PFSK-1 (cell line): ENCODE data around the gene LOXL1.

Experiments
- FOXP2 ChIP-seq: optimal IDR thresholded peaks from 2 replicates; pipeline ENCODE3; 2011; ENCODE audit warnings: borderline replicate concordance, control low read depth, inconsistent platforms; ENCODE audit not compliant: insufficient read depth; ENCODE audit errors: extremely low read length, extremely low read depth
- POLR2AphosphoS5 ChIP-seq: IDR thresholded peaks from 2 replicates; pipeline ENCODE4 v1.6.1; 2012; ENCODE audit warnings: low read depth, mild to moderate bottlenecking, control low read depth, low read length, moderate library complexity
- REST ChIP-seq, 2 experiments: IDR thresholded peaks; 2 replicates each; pipeline versions ENCODE4 v1.6.1 to v1.8.0; 2011 to 2012; ENCODE audit warnings: low read depth in 2 of 2, low read length in 2 of 2, control low read depth in 1 of 2, inconsistent platforms in 1 of 2, mild to moderate bottlenecking in 1 of 2, moderate library complexity in 1 of 2; ENCODE audit not compliant: insufficient read depth in 1 of 2
- SIN3A ChIP-seq: IDR thresholded peaks from 2 replicates; pipeline ENCODE4 v1.6.1; 2012; ENCODE audit warnings: mild to moderate bottlenecking, low read length, moderate library complexity, borderline replicate concordance; ENCODE audit not compliant: insufficient read depth
- TAF1 ChIP-seq: IDR thresholded peaks from 2 replicates; pipeline ENCODE4 v1.6.1; 2012; ENCODE audit warnings: low read length, control low read depth, borderline replicate concordance; ENCODE audit not compliant: insufficient read depth

Gene LOXL1

DNA sequence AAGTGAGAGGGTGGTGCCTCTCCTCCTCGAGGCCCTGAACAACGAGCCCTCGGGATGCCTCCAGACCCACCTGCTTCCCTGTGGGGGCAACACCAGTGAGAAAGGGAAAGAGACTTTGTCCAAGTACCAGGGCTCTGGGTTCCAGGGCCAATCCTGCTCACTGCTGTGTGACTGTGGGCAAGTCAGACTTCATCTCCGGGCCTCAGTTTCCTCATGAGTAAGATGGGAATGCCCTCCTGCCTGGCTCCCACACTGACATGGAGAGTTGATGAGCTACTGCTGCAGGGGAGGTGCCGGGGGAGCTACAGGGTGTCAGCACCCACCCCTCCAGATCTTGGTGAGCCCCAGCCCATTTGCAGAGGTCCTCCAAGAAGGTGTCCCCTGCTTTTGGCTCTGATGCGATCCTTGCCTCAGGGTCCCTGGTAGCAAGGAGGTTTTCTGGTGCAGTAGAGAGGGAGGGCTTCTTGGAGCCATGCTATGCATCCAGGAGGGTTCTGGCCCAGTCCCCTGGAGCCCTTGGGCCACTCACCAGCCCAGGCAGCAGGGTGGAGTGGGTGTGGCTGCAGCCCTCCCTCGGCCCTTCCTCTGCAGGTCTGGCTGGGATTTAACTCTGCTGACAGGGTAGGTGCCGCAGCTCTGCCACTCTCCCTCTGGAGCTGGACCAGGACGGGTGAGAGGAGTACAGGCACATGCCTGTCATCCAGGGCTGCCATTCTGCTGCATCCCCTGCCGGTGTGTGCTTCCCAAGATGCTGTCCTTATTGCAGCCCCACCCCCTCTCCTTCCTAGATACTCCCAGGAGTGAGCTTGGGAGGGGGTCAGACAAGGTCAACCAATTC is 26.9 kb downstream of the LOXL1 start:
- TF ChIP-seq TAF1 = no peak
- no peak for TF ChIP-seq POLR2AphosphoS5
- no peak for TF ChIP-seq REST (IDR thresholded peaks at IDR 0.05; ENCODE audit: insufficient read depth in 1 of 2, low read depth in 2 of 2, low read length in 2 of 2)
- TF ChIP-seq SIN3A = no peak
- no peak for TF ChIP-seq FOXP2

GRCh38 chr15:73954188-73955145 is 28.2 kb downstream of the LOXL1 start:
- TF ChIP-seq FOXP2 = no peak
- TF ChIP-seq POLR2AphosphoS5 = no peak
- TF ChIP-seq TAF1 = no peak
- no peak for TF ChIP-seq SIN3A
- no peak for TF ChIP-seq REST (IDR thresholded peaks at IDR 0.05; ENCODE audit: insufficient read depth in 1 of 2, low read depth in 2 of 2, low read length in 2 of 2)

DNA sequence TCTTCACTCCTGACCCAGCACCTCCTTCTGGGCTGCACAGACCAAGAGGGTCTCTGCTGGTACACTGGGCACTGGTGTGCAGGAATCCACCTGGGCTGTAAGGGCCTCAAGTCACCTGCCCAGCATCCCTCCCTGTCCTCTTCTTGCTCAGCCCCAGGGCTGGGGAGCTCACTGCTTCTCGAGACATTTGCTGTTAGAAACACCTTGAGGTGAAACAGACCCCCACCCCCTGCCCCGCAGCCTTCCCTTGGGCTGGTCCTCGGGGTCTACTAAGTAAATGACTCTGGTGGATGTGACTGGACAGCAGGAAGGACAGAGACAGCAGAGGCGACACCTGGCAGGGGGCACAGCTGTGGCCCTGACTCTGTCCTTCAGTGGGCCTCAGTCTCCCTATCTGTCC is 29.1 kb downstream of the LOXL1 start:
- TF ChIP-seq REST (IDR thresholded peaks at IDR 0.05; ENCODE audit: insufficient read depth in 1 of 2, low read depth in 2 of 2, low read length in 2 of 2) (no peak), SIN3A (no peak), FOXP2 (no peak), TAF1 (no peak), POLR2AphosphoS5 (no peak)

DNA sequence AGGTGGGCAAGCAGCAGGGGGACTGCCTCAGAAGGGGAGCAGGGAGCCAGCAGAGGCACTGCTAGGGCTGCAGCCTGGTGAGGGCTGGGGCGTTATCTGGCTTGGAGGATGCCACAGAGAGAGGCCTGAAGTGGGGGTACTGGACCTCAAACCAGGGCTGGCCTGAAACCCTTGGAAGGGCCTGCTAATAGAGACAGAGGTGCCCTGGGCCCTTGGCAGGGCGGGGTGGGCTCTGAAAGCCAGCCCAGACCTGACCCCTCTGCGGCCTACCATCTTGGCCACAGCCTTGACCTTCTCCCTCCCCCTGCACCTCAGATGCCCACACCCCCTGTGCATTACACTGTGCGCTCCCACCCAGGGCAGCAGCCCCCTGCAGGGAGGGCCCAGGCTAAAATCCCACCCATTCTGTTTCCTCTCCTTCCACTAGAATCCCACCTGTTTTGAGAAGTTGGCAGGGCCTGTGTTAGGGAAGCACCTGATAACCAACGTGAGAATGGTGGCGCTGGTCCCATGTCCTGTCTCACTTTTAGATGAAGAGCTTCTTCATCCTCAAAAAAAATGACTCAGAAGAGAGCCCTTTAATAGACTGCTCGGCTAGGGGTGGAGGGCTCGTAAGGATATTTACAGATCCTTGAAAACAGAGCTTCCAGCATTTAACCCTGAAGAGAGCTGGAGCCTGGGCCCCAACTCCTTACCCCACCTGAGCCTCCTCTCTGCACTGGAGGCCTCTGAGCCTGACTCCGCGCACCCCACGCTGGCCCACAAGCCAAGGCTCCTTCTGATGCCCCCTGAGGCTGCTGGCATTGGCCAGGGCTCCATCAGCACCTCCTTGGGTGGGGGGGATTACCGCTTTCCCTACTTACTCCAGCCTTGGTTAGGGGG is 29.8 kb downstream of the LOXL1 start:
- TF ChIP-seq TAF1 (no peak), FOXP2 (no peak), REST (IDR thresholded peaks at IDR 0.05; ENCODE audit: insufficient read depth in 1 of 2, low read depth in 2 of 2, low read length in 2 of 2) (no peak), SIN3A (no peak), POLR2AphosphoS5 (no peak)
